Measurements from ENCODE around the gene AUTS2.

- TF ChIP-seq POLR2A (IDR thresholded peaks at IDR 0.05): no peak
- TF ChIP-seq, protein P1, sequence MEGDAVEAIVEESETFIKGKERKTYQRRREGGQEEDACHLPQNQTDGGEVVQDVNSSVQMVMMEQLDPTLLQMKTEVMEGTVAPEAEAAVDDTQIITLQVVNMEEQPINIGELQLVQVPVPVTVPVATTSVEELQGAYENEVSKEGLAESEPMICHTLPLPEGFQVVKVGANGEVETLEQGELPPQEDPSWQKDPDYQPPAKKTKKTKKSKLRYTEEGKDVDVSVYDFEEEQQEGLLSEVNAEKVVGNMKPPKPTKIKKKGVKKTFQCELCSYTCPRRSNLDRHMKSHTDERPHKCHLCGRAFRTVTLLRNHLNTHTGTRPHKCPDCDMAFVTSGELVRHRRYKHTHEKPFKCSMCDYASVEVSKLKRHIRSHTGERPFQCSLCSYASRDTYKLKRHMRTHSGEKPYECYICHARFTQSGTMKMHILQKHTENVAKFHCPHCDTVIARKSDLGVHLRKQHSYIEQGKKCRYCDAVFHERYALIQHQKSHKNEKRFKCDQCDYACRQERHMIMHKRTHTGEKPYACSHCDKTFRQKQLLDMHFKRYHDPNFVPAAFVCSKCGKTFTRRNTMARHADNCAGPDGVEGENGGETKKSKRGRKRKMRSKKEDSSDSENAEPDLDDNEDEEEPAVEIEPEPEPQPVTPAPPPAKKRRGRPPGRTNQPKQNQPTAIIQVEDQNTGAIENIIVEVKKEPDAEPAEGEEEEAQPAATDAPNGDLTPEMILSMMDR (IDR thresholded peaks at IDR 0.05): no peak
- TF ChIP-seq EP300 (IDR thresholded peaks at IDR 0.05; ENCODE audit: low read depth): no peak
Measured at GRCh38 chr7:70474639-70475234, 876.5 kb downstream of the AUTS2 start.
